Left forelimb (tissue), 1 donor: ENCODE results near the gene AP2A2.

Source experiments
- DNase-seq: peaks from one replicate; pipeline ENCODE4 v3.0.0-alpha.2; 2018; ENCODE audit warnings: low spot score

AP2A2 gene

GRCh38 chr11:924406-925157, 1.1 kb upstream of the AP2A2 start:
- DNase-seq, result no peak

- DNase-seq, result no peak
Measured at GRCh38 chr11:925158-925495, 543 bp upstream of the AP2A2 start.

- DNase-seq, result no peak
Measured at GRCh38 chr11:926341-926916, 759 bp downstream of the AP2A2 start.

GRCh38 chr11:927871-928270, 2.2 kb downstream of the AP2A2 start:
- no peak for DNase-seq

GRCh38 chr11:928786-929185, 3.1 kb downstream of the AP2A2 start:
- no peak for DNase-seq

GRCh38 chr11:929405-929804, 3.7 kb downstream of the AP2A2 start:
- DNase-seq, result no peak

- no peak for DNase-seq
Measured at GRCh38 chr11:931385-931784, 5.7 kb downstream of the AP2A2 start.

GRCh38 chr11:932435-932834, 6.8 kb downstream of the AP2A2 start:
- no peak for DNase-seq

GRCh38 chr11:933142-933851, 7.6 kb downstream of the AP2A2 start:
- no peak for DNase-seq

- no peak for DNase-seq
Measured at GRCh38 chr11:933936-934335, 8.3 kb downstream of the AP2A2 start.

GRCh38 chr11:934527-934926, 8.9 kb downstream of the AP2A2 start:
- no peak for DNase-seq

- no peak for DNase-seq
Measured at GRCh38 chr11:936199-936598, 10.5 kb downstream of the AP2A2 start.

- DNase-seq, result no peak
Measured at GRCh38 chr11:937841-938261, 12.2 kb downstream of the AP2A2 start.

GRCh38 chr11:940496-941135, 14.9 kb downstream of the AP2A2 start:
- no peak for DNase-seq

- no peak for DNase-seq
Measured at GRCh38 chr11:942823-943222, 17.2 kb downstream of the AP2A2 start.

GRCh38 chr11:944711-945470, 19.2 kb downstream of the AP2A2 start:
- no peak for DNase-seq

- no peak for DNase-seq
Measured at GRCh38 chr11:945986-946385, 20.3 kb downstream of the AP2A2 start.

GRCh38 chr11:947744-948143, 22.1 kb downstream of the AP2A2 start:
- no peak for DNase-seq

- no peak for DNase-seq
Measured at GRCh38 chr11:951507-951906, 25.8 kb downstream of the AP2A2 start.

- no peak for DNase-seq
Measured at GRCh38 chr11:952406-953385, 27.0 kb downstream of the AP2A2 start.

- DNase-seq, result no peak
Measured at GRCh38 chr11:953512-953911, 27.8 kb downstream of the AP2A2 start.
